GM21447 (cell line): ENCODE measurements around the gene PPFIBP2.

Experiments used
- ATAC-seq: cut with Tn5 transposase; IDR thresholded peaks from one replicate; pipeline ENCODE4 v1.9.1; 2021; ENCODE audit not compliant: unreplicated experiment

The PPFIBP2 gene

DNA sequence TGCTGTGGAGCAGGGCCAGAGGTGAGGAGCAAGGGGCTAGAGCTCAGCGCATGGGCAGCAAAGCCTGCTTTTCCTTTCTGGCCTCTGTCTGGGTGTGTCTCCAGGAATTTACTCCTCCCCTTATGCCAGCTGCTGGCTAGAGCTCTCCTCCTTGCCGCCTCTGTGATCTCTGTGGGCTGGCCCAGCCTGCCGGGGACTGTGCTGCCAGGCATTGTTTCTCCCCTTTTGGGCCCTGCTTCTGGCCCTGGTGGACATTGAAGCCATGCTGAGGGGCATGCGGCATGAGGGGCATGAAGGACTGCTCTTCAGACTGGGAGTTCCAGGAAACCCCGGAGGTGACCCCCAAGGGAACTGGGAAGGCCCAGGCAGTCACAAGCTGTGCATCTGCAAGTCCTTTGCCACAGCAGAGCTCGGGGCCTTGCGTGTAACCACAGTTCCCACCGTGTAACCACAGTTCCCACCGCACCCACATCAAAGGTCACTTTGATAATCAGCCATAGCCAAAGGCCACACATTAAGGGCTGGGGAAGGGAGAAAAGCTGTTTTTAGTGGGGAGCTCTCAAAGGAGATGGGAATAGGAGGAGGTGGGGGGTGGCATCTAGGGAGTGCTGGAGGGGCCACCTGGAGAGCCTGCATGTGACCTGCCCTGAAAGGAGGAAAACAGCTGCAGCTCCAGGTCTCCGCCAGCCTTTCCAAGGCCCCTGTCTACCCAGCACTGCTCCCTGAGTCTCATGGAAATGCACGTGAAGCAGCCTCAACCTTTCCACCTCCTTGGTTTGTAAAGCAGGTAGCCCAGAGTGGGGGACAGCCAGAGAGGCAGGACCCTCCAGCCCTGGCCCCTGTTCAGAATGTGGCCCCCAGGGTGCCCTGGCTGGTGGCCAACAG is 62.3 kb downstream of the PPFIBP2 start:
- ATAC-seq = no peak

- no peak for ATAC-seq
Observed at GRCh38 chr11:7576726-7577290, 63.0 kb downstream of the PPFIBP2 start.

DNA sequence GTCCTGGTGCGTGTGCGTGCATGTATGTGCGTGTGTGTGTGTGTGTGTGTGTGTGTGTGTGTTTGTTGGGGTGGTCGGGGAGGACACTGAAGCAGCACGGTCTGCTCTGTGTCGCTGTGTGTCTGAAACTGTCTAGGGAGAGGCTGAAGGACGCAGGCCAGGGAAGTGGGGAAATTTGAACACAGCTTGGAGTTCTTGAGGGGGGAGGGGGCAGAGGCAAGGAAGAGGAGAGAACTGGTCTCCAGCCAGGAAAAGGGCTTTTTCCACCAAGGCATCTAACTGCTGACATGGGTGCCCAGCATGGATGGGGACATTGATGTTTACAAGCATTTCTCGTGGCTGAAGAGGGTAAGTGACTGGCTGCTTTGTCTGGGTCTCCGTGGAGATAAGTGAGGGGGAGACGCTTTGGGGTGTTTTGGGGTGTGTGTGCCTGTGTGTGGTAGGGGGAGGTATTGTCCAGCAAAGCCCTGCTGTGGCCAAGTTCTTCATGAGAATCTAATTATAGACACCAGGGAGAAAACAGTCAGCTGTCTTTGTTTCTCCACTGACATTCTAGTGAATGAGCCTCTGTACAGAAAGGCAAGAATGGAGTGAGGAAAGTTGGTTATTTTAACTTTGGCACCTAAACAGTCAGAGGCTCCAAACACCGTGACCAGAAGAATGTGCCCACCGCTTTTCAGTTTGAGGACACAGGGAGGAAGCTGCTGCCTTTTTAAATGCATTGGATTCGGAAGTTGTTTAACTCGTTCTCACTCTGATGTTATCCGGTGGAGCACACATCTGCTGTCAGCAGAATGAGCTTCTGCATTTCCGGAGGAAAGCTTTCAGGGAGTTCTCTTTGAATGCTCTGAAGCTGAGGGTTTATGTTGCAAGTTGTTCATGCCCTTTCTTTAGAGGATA is 63.7 kb downstream of the PPFIBP2 start:
- ATAC-seq = peak; percentile 48

GRCh38 chr11:7578276-7578955 is 64.6 kb downstream of the PPFIBP2 start:
- ATAC-seq = peak; percentile 6

DNA sequence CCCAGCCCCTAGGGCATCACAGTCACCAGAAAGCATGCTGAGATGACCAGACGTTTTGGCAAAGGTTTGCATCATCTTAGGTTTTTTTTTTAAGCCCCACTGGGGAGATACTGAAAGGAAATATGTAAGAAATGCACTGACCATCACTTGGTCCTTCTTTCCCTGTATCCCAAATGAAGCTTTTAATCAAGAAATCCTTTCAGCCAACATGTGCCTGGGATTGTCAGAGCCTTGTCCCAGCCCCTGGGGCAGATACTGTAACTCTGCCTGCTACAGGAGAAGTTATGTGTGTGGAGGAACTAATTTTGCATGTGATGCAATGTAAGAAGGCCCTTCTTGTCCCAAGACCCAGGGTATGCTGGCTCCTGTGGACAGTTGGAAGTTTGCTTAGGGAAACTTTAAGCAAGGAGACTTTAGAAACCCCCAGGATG is 65.6 kb downstream of the PPFIBP2 start:
- ATAC-seq = no peak

- ATAC-seq = no peak
Observed at GRCh38 chr11:7581021-7581590, 67.3 kb downstream of the PPFIBP2 start.

GRCh38 chr11:7582338-7582985 is 68.7 kb downstream of the PPFIBP2 start:
- ATAC-seq = no peak

DNA sequence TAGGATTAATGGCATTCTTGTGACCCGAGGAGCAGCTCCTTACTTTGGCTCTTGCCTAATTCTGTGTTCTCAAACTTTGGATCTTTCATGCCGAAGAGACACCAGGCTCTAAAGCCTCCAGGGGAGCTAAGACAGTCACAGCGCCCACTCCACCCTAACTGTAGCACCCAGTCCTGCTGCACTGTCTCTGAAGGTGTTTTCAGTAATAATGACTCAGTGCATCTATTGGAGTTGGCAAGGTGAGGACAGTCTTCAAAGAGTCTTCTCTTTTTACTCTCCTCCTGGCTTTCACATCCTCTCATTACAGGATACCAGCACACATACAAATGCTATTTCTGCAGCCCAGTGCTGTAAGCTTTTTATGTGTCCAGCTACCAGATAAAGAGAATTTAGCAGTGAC is 69.4 kb downstream of the PPFIBP2 start:
- no peak for ATAC-seq

GRCh38 chr11:7584910-7585309 is 71.1 kb downstream of the PPFIBP2 start:
- ATAC-seq = no peak

DNA sequence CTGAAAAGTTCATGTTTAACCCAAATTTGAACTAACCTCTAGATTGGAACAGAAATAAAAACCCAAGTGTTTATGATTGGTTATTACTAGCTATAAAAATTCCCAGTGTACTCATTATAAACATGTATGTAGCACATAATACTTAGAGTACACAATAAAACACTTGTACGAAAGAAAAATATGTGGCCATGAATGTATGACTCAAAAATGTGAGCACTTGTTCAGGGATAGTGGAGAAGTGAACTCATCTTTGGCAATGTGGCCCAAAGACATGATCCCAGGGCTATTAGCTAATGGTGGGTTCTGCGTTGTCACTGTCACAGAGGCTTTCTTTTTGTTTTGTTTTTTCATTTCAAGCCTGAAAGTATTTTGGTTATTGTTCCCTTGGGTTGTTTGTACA is 72.0 kb downstream of the PPFIBP2 start:
- no peak for ATAC-seq

DNA sequence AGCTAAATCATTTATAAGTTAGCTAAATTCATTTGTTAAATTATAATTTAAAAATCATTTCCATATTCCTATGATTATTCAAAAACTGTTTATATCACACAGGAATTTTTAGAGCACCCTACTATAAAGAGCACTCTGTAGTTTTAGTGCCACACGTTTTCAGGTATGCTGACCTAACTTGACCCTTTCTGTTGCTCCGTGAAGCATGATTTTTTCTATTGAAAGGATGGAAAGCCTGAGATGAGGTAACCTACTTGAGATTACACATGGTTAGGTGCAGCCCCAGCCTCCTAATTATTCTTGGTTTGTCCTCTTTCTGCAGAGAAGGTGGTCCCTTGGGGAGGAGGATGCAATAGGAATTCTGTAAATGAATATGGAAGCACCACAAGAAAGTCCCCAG is 72.6 kb downstream of the PPFIBP2 start:
- no peak for ATAC-seq

DNA sequence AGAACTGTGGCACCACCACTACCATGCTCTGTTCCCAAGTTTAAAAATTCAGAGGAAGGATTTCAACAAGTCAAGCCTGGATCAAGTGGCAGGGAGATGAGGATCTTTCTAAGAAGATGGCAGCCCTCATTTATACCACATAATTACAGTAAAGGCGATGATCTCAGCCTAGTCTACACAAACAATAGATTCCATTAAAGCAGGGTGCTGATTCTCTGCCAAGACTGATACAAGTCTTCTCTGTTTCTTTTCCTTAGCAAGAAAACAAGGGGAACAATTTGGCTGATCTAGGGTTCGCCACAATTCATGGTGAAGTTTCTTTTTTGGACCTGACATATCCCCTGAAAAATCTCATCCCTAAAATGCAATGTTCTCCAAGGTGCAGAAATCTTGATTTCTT is 73.9 kb downstream of the PPFIBP2 start:
- no peak for ATAC-seq

- no peak for ATAC-seq
Observed at GRCh38 chr11:7589861-7590260, 76.1 kb downstream of the PPFIBP2 start.

DNA sequence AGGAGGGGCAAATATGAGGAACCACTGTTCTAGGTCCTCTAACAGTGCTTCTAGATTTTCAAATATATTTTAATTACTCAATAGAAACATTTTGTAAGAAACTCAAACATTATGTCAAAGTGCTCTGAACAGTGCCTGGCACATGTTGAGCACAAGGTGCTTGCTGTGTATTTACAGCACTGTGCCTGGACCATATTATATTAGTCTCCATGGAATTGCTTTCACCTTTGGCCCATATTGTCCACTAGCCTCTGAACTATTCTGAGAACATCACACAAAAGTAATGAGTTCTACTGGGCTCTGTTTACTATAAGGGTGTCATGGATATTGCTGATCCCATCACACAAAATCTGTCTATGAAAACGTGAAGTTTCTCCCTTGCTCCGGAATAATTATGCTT is 76.7 kb downstream of the PPFIBP2 start:
- ATAC-seq = no peak

DNA sequence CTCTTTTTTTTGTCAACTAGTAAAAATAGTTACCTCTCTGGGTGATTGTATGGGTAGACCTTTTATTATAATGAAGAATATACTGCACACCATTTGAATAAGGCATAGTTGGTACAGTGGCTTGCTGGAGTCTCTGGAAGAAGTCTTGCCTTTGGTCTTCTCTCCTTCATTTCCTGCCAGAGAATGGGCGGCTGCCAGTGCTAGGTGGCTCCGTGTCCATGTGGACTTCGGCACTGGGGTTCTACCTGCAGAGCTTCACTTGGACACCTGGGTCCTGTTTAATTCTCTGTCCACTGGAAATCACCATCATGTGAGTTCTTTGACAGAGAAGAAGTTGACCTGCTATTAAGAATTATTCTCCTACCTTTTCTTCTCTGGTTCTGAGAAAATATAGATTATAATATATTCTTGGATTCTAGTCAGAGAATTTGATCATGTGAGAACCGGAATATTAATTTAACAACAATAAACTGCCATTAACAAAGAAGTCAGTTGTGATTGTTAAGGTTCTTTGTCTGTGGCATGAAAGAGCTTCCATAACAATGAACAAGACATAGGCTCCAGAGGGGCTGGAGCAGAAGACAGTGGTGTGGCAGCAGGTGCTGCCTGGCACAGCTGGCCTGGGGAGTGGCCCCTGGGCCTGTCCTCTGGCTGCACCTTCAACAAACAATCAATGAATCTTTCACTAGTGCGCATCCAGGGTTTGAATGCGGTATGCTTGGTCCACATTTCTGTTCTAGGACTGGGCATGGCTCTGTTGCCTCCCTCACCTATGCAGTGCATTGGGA is 77.5 kb downstream of the PPFIBP2 start:
- no peak for ATAC-seq

DNA sequence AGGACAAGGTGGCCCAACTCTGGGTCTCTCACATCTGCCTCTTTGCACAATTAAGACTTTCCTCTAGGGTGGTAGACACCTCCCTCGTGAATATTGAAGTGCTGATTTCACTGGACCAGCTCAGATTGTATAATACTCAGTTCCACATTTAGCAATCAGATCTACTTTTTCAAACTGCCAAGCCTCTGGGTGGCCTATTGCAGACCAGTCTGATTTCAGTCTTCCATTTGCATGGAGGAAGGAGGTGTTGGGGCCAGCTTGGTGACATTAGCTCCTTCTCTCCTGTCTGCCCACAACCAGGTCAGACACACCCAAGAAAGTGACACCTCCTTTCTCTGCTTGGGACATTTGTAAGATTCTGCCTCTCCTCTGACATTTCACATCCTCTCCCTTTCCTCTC is 78.2 kb downstream of the PPFIBP2 start:
- no peak for ATAC-seq

DNA sequence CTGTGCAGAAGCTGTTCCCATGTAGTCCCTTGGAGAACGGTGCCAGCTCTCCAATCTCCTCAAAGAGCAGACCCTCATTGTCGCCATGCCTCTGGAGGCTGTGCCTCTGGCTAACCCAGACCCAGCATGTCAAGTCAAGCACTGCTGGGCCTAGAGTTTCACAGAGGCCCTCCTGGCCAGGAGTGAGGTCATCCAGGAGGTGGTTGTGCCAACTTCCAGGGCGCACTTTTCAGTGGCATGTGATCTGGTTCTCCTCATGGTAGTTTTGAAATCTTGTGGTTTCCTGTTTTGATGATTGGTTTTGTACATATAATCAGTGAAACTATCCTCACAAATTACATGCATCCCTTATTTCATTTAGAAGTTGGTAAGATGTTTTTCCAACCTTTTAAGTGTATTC is 78.9 kb downstream of the PPFIBP2 start:
- ATAC-seq = no peak

GRCh38 chr11:7593481-7593880 is 79.7 kb downstream of the PPFIBP2 start:
- ATAC-seq = no peak
